GM12878 (cell line): ENCODE measurements around the gene BPTF. TPM values are rescaled to one million over a fixed set of nuclear protein-coding genes. Genes with fewer than 3 reads are reported as not detected.

Source experiments
- ATAC-seq: fragments of 200-7000 bp; cut with Tn5 transposase; 3 replicates; pipeline ENCODE4 v1.9.1; 2020; ENCODE audit warnings: mild to moderate bottlenecking, moderate library complexity
- BruUV-seq: library from RNA; stranded (reverse); fragments of 400-500 nt; replicated peaks from 2 replicates; lab custom pipeline; 2021; lab: Mats Ljungman, UMichigan
- CTCF ChIA-PET: fragments of 300-600 bp; sonication (Branson Sonifier 250); formaldehyde crosslinking; extraction: SDS; loops from one replicate; lab custom pipeline; 2021; ENCODE audit warnings: inconsistent platforms; lab: Yijun Ruan, JAX
- POLR2A ChIA-PET: fragments of 350-600 bp; formaldehyde crosslinking; extraction: SDS; loops from one replicate; lab custom pipeline; 2021; ENCODE audit warnings: inconsistent platforms; lab: Charles Lee
- RAD21 ChIA-PET: fragments of 300-600 bp; sonication (Branson Sonifier 250); formaldehyde crosslinking; loops from one replicate; lab custom pipeline; 2023; ENCODE audit warnings: antibody characterized with exemption; ENCODE audit not compliant: unreplicated experiment; lab: Charles Lee
- SMC1A ChIA-PET: fragments of 300-600 bp; sonication (Branson Sonifier 250); formaldehyde crosslinking; loops from one replicate; lab custom pipeline; 2023; ENCODE audit not compliant: unreplicated experiment, uncharacterized antibody; lab: Charles Lee
- DNase-seq: peaks from one replicate; pipeline ENCODE4 v3.0.0-alpha.2; 2011; ENCODE audit warnings: low read depth, low spot score
- FAIRE-seq: peaks from 3 replicates; lab custom pipeline; 2011; peaks lifted over from hg19 to GRCh38; lab: Jason Lieb, UNC
- H2AFZ ChIP-seq: 2 replicates; pipeline ENCODE4 v1.6.0; 2011; ENCODE audit warnings: low read depth, low read length, control low read depth; ENCODE audit not compliant: control insufficient read depth
- H3K27ac ChIP-seq: 2 replicates; pipeline ENCODE4 v1.5.1; 2011; ENCODE audit warnings: control low read depth; ENCODE audit not compliant: control insufficient read depth, insufficient read depth
- H3K27me3 ChIP-seq, 2 experiments: replicated peaks in 1 of 2; 2 replicates each; pipeline versions ENCODE4 v1.6.0 to v1.6.1; 2011; ENCODE audit warnings: low read length in 1 of 2; ENCODE audit not compliant: control insufficient read depth in 2 of 2, insufficient read depth in 2 of 2
- H3K36me3 ChIP-seq, 2 experiments: 2 replicates each; pipeline ENCODE4 v1.5.1; 2011; ENCODE audit warnings: low read length in 1 of 2; ENCODE audit not compliant: control insufficient read depth in 2 of 2, insufficient read depth in 2 of 2
- H3K4me1 ChIP-seq: 2 replicates; pipeline ENCODE4 v1.6.1; 2011; ENCODE audit warnings: mild to moderate bottlenecking, low read length, moderate library complexity, mixed read lengths; ENCODE audit not compliant: control insufficient read depth, insufficient read depth
- H3K4me2 ChIP-seq: 2 replicates; pipeline ENCODE4 v1.6.0; 2011; ENCODE audit warnings: control low read depth; ENCODE audit not compliant: control insufficient read depth, insufficient read depth
- H3K4me3 ChIP-seq: fragments of 200-600 bp; sonication (generic); 2 replicates; pipeline ENCODE4 v1.5.1; 2016
- H3K79me2 ChIP-seq: 2 replicates; pipeline ENCODE4 v1.6.0; 2011; ENCODE audit warnings: low read length; ENCODE audit not compliant: control insufficient read depth, insufficient read depth
- H3K9ac ChIP-seq: 2 replicates; pipeline ENCODE4 v1.8.0; 2011; ENCODE audit warnings: low read length, control low read depth, mixed read lengths; ENCODE audit not compliant: control insufficient read depth, insufficient read depth
- H3K9me3 ChIP-seq: replicated peaks from 3 replicates; pipeline ENCODE4 v1.5.1; 2011; ENCODE audit warnings: mild to moderate bottlenecking, low read length; ENCODE audit not compliant: control insufficient read depth, insufficient read depth
- H4K20me1 ChIP-seq: 2 replicates; pipeline ENCODE4 v1.6.0; 2011; ENCODE audit not compliant: control insufficient read depth, insufficient read depth
- ATF2 ChIP-seq: IDR thresholded peaks from 2 replicates; pipeline ENCODE4 v1.6.1; 2012; ENCODE audit warnings: low read length, inconsistent platforms
- CBX5 ChIP-seq: sonication (generic); IDR thresholded peaks from 2 replicates; pipeline ENCODE4 v1.6.1; 2016; ENCODE audit warnings: low read depth, moderate library complexity, mild to moderate bottlenecking, inconsistent platforms
- CEBPB ChIP-seq, 2 experiments: fragments of 150-350 bp in 1 of 2; IDR thresholded peaks; 2 replicates each; pipeline ENCODE4 v1.6.1; 2012 to 2014; ENCODE audit warnings: low read depth in 2 of 2, low read length in 2 of 2, borderline replicate concordance in 1 of 2, inconsistent platforms in 1 of 2
- CUX1 ChIP-seq: IDR thresholded peaks from 2 replicates; pipeline ENCODE4 v1.6.1; 2012; ENCODE audit warnings: improper control_type of control experiment, low read depth, low read length; ENCODE audit not compliant: insufficient replicate concordance
- MTA3 ChIP-seq: IDR thresholded peaks from 2 replicates; pipeline ENCODE4 v1.6.1; 2012; ENCODE audit warnings: low read length, inconsistent platforms, borderline replicate concordance
- MYB ChIP-seq: fragments of 150-350 bp; IDR thresholded peaks from 2 replicates; pipeline ENCODE4 v1.6.1; 2014; ENCODE audit warnings: mild to moderate bottlenecking, low read depth, low read length, borderline replicate concordance
- MYC ChIP-seq: IDR thresholded peaks from 2 replicates; pipeline ENCODE4 v1.6.1; 2011; ENCODE audit warnings: mild to moderate bottlenecking, low read length, moderate library complexity, inconsistent platforms; ENCODE audit not compliant: insufficient read depth, insufficient replicate concordance, insufficient read length, severe bottlenecking
- NR2C2 ChIP-seq: IDR thresholded peaks from 2 replicates; pipeline ENCODE4 v1.6.1; 2011; ENCODE audit warnings: borderline replicate concordance, low read depth; ENCODE audit not compliant: control insufficient read depth, insufficient read length
- NRF1 ChIP-seq: conservative IDR thresholded peaks from 2 replicates; pipeline ENCODE4 v1.6.1; 2011; ENCODE audit warnings: mild to moderate bottlenecking, low read depth, low read length, improper control_type of control experiment
- PBX3 ChIP-seq: IDR thresholded peaks from 2 replicates; pipeline ENCODE4 v1.6.1; 2011; ENCODE audit warnings: mild to moderate bottlenecking, low read depth, low read length, moderate library complexity; ENCODE audit not compliant: insufficient replicate concordance
- STAT1 ChIP-seq: fragments of 450-650 bp; conservative IDR thresholded peaks from 2 replicates; pipeline ENCODE4 v1.6.1; 2014; ENCODE audit warnings: antibody characterized with exemption, mild to moderate bottlenecking
- TARDBP ChIP-seq: IDR thresholded peaks from 2 replicates; pipeline ENCODE4 v1.6.1; 2016; ENCODE audit warnings: borderline replicate concordance
- USF2 ChIP-seq: IDR thresholded peaks from 2 replicates; pipeline ENCODE4 v1.6.1; 2011; ENCODE audit warnings: low read depth, low read length, improper control_type of control experiment, borderline replicate concordance
- ZSCAN29 ChIP-seq: fragments of 450-650 bp; IDR thresholded peaks from 2 replicates; pipeline ENCODE4 v1.6.1; 2017; ENCODE audit warnings: mild to moderate bottlenecking, moderate library complexity
- WGBS: methylation state at CpG from one replicate; pipeline ENCODE4 v1.1.6; 2016; ENCODE audit warnings: low lambda C conversion rate; ENCODE audit not compliant: insufficient replicate concordance, insufficient coverage; ENCODE audit errors: missing lambda C conversion rate; 5-methylcytosine and 5-hydroxymethylcytosine counted together
- in situ Hi-C: fragments of 300-500 bp; cut with MboI; formaldehyde crosslinking; loops from 9 replicates; pipeline ENCODE4 v1.14.3; 2018; ENCODE audit warnings: mixed read lengths
- intact Hi-C: fragments of 100-400 bp; cut with micrococcal nuclease; formaldehyde crosslinking; loops from one replicate; pipeline ENCODE4 v1.14.2; 2022; ENCODE audit not compliant: unreplicated experiment
- polyA plus RNA-seq, 11 experiments: library from polyadenylated mRNA; depleted of rRNA in 4 of 11; unstranded in 6 of 11; stranded (reverse) in 5 of 11; fragments of >200 nt; fragmentation: Nextera tagmentation in 4 of 11; fragmentation: Illumina TruSeq in 1 of 11; extraction: Ambion mirVana in 4 of 11; extraction: Trizol in 1 of 11; gene quantifications; 1 replicate in 1 of 11; 2 replicates in 10 of 11; pipeline versions ENCODE4 v1.2.1 to v1.2.3, GENCODE V29; 2011 to 2016; ENCODE audit warnings: inconsistent platforms in 2 of 11, missing spikeins in 2 of 11, low read depth in 1 of 11
- total RNA-seq, 4 experiments: library from RNA; depleted of rRNA in 3 of 4; stranded (reverse); fragments of >200 nt in 3 of 4; fragmentation: Illumina TruSeq in 1 of 4; extraction: Trizol in 1 of 4; gene quantifications; 2 replicates each; pipeline versions ENCODE4 v1.2.1 to v1.2.3, GENCODE V29; 2013 to 2021

BPTF gene
- total and polyA plus RNA-seq, 10 of the 15 experiments (the other 5 are each of a cell fraction or from before 2014, with no cell fraction given): 19.4 to 78.3 (median 44.8) TPM

GRCh38 chr17:68004201-68004600 is 178.9 kb downstream of the BPTF start:
- ChIA-PET RAD21 (no interaction called here), POLR2A (no interaction called here), CTCF (no interaction called here), SMC1A (no interaction called here)
- no peaks in the 10 kb centered on the region for H4K20me1 ChIP-seq
- no peak overlapping the region for H3K27ac ChIP-seq
- H3K4me1 ChIP-seq: no peaks in the 10 kb centered on the region
- no peaks in the 10 kb centered on the region for H3K36me3 ChIP-seq
- no peaks in the 10 kb centered on the region for H3K79me2 ChIP-seq
- ATAC-seq: no peak
- no peak for FAIRE-seq
- no peak overlapping the region for H3K4me3 ChIP-seq
- H3K9ac ChIP-seq: no peak overlapping the region
- TF ChIP-seq ZSCAN29 (no peak), MYB (no peak), ATF2 (no peak), NR2C2 (no peak), MTA3 (no peak), STAT1 (no peak), TARDBP (no peak), CUX1 (no peak), CBX5 (no peak), NRF1 (no peak), MYC (no peak), CEBPB (IDR thresholded peaks at IDR 0.05; ENCODE audit: borderline replicate concordance in 1 of 2, low read depth in 2 of 2, low read length in 2 of 2) (no peak), PBX3 (no peak), USF2 (no peak)
- no peak overlapping the region for H2AFZ ChIP-seq
- BruUV-seq: no TSS peak
- DNase-seq: no peak
- in situ Hi-C loops (no loop called here), intact Hi-C loops (no loop called here)
- no peaks in the 10 kb centered on the region for H3K27me3 ChIP-seq
- 53% methylated on average over 3 of the region's 3 CpGs for WGBS
- no peak overlapping the region for H3K4me2 ChIP-seq
- H3K9me3 ChIP-seq: no peaks in the 10 kb centered on the region
